Measurements from ENCODE around the gene MTRF1L. TPM values are rescaled to one million over a fixed set of nuclear protein-coding genes. Genes with fewer than 3 reads are reported as not detected.

The MTRF1L gene
- total RNA-seq, 1 experiment from 2014 or later = 8.0 TPM

GRCh38 chr6:152957796-152958195, 44.7 kb downstream of the MTRF1L start:
- Histone ChIP-seq H4K20me1 (ENCODE audit: insufficient read depth) (no peaks in the 10 kb centered on the region), H3K4me1 (replicated peaks; ENCODE audit: insufficient read depth) (0 out of 2 replicates have a peak, but pooled peaks cover 2% of the 10 kb centered on the region), H3F3A (ENCODE audit: insufficient read depth, low read depth) (0 out of 2 replicates have a peak, but pooled peaks cover 1% of the 10 kb centered on the region), H3K36me3 (ENCODE audit: low read depth) (no peaks in the 10 kb centered on the region), H3K27ac (no peak overlapping the region), H3K4me3 (no peak overlapping the region), H3K4me2 (no peak overlapping the region), H3K27me3 (ENCODE audit: insufficient read depth, low read depth) (no peaks in the 10 kb centered on the region), H3K9me2 (ENCODE audit: insufficient read depth) (no peaks in the 10 kb centered on the region), H3K9me3 (ENCODE audit: insufficient read depth, low read depth) (no peaks in the 10 kb centered on the region), H3K79me2 (ENCODE audit: low read depth) (no peaks in the 10 kb centered on the region), H2AFZ (no peak overlapping the region)
- DNase-seq = no peak
- BruUV-seq (replicated peaks) = no TSS peak
- ChIA-PET POLR2A (ENCODE audit: unreplicated experiment) (no interaction called here), CTCF (no interaction called here)
- TF ChIP-seq CTCF (conservative IDR thresholded peaks at IDR 0.05) (no peak), EZH2 (IDR thresholded peaks at IDR 0.05; ENCODE audit: low read depth) (no peak)
- intact Hi-C loops (cut with micrococcal nuclease; ENCODE audit: unreplicated experiment) = no loop called here

GRCh38 chr6:152954443-152954842, 48.1 kb downstream of the MTRF1L start:
- Histone ChIP-seq H3K27me3 (ENCODE audit: insufficient read depth, low read depth) (no peaks in the 10 kb centered on the region), H3K9me3 (ENCODE audit: insufficient read depth, low read depth) (no peaks in the 10 kb centered on the region), H3K36me3 (ENCODE audit: low read depth) (no peaks in the 10 kb centered on the region), H3K4me2 (no peak overlapping the region), H3K9me2 (ENCODE audit: insufficient read depth) (no peaks in the 10 kb centered on the region), H3K27ac (no peak overlapping the region), H2AFZ (no peak overlapping the region), H3K4me3 (no peak overlapping the region), H3K79me2 (ENCODE audit: low read depth) (no peaks in the 10 kb centered on the region), H3K4me1 (replicated peaks; ENCODE audit: insufficient read depth) (peaks cover 15% of the 10 kb centered on the region; the same call in 1 of the 2 replicates), H3F3A (ENCODE audit: insufficient read depth, low read depth) (peaks cover 13% of the 10 kb centered on the region; the same call in 1 of the 2 replicates), H4K20me1 (ENCODE audit: insufficient read depth) (no peaks in the 10 kb centered on the region)
- BruUV-seq (replicated peaks) = no TSS peak
- CTCF ChIA-PET = interaction anchor here (0.8 to 1.3 kb wide), 2 partner anchors 29 to 92 kb away, joined by 3 to 7 read pairs; partner anchors contain the start of gene FBXO5
- POLR2A ChIA-PET (ENCODE audit: unreplicated experiment) = no interaction called here
- no peak for DNase-seq
- TF ChIP-seq CTCF (conservative IDR thresholded peaks at IDR 0.05) (peak; percentile 24; the same call in 1 of the 2 replicates), EZH2 (IDR thresholded peaks at IDR 0.05; ENCODE audit: low read depth) (no peak)
- intact Hi-C loops (cut with micrococcal nuclease; ENCODE audit: unreplicated experiment) = loop anchor here (2.0 kb wide), 1 partner anchor 70 kb away; no protein-coding TSS in a partner anchor

- Histone ChIP-seq H3K4me3 (no peak overlapping the region), H3K4me2 (no peak overlapping the region), H2AFZ (no peak overlapping the region), H3F3A (ENCODE audit: insufficient read depth, low read depth) (peaks cover 13% of the 10 kb centered on the region; the same call in 1 of the 2 replicates), H3K9me2 (ENCODE audit: insufficient read depth) (no peaks in the 10 kb centered on the region), H3K27ac (no peak overlapping the region), H3K9me3 (ENCODE audit: insufficient read depth, low read depth) (no peaks in the 10 kb centered on the region), H3K79me2 (ENCODE audit: low read depth) (no peaks in the 10 kb centered on the region), H3K36me3 (ENCODE audit: low read depth) (no peaks in the 10 kb centered on the region), H4K20me1 (ENCODE audit: insufficient read depth) (no peaks in the 10 kb centered on the region), H3K27me3 (ENCODE audit: insufficient read depth, low read depth) (no peaks in the 10 kb centered on the region), H3K4me1 (replicated peaks; ENCODE audit: insufficient read depth) (peaks cover 15% of the 10 kb centered on the region; the same call in 1 of the 2 replicates)
- no TSS peak for BruUV-seq (replicated peaks)
- ChIA-PET POLR2A (ENCODE audit: unreplicated experiment) (interaction anchor here (0.6 kb wide), 1 partner anchor 1744 kb away, joined by 3 read pairs; no protein-coding TSS in a partner anchor), CTCF (interaction anchor here (1.3 kb wide), 1 partner anchor 91 kb away, joined by 7 read pairs; no protein-coding TSS in a partner anchor)
- intact Hi-C loops (cut with micrococcal nuclease; ENCODE audit: unreplicated experiment) = no loop called here
- TF ChIP-seq CTCF (conservative IDR thresholded peaks at IDR 0.05) (peak; percentile 61), EZH2 (IDR thresholded peaks at IDR 0.05; ENCODE audit: low read depth) (no peak)
- no peak for DNase-seq
Observed at GRCh38 chr6:152952866-152953509, 49.5 kb downstream of the MTRF1L start.
